ENCODE data around the gene VSIG10L. TPM values are rescaled to one million over a fixed set of nuclear protein-coding genes. Genes with fewer than 3 reads are reported as not detected.

Gene VSIG10L
- total RNA-seq, 1 experiment from 2014 or later = 8.0 TPM

- no peak for DNase-seq (ENCODE audit: low spot score)
Measured at GRCh38 chr19:51317968-51318367, 24.0 kb downstream of the VSIG10L start.

DNA sequence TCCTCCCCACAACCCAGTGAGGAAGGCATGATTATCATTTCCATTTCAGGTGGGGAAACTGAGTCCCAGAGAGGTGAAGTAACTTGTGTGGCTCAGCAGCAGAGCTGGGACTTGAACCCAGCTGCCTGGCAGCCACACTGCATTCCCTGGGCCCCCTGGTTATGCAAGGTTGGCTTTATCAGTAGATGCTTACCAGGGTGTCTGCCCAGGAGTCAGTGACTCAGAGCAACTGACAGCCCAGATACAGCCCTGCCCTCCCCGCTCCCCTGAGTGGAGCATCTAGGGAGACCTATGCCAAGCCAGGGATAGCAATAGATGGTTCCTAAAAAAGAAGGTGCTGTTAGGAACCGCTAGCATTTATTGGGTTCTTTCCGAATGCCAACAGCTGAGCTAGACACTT, 24.6 kb downstream of the VSIG10L start:
- DNase-seq (ENCODE audit: low spot score) = no peak

- no peak for DNase-seq (ENCODE audit: low spot score)
Measured at GRCh38 chr19:51316688-51317087, 25.3 kb downstream of the VSIG10L start.

DNA sequence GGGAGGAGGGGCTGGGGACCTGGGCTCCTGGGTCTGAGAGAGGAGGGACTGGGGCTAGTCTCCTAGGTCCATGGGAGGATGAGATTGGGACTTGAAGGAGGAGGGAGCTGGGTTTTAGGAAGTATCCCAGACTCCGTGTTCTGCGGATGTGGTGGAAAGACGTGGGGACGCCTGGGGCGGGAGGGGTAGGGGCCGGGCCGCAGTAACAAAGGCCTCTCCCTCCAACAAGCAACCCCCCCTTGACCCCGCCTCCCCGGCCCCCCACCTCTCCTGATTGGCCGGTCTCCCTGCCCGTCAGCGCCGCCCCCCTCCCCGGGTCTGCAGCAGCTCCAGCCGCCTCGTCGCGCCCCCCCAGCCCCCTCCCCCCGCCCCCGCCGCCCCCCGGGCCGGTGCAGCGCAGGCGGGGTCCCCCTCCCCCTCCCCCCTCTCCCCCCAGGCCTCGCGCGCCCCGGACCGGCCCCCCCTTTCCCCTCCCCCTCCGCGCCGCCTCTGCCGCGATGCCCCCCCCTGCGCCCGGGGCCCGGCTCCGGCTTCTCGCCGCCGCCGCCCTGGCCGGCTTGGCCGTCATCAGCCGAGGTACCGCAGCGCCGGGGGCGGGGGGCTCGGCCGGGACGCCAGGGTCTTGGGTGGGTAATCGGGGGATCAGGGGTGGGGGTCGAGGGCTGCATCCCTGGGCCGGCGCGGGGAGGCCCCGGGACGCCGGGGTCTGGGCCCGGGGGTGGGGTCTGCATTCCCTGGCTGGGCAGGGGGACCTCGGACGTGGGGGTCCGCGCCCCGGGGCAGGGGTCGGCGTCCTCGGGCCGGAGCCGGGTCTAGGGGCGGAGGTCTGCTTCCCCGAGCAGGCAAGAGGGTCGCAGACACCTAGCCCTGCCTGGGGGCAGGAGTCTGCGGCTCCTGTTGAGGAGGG, 30.3 kb downstream of the VSIG10L start, which contains the start of gene IGLON5:
IGLON5 (plus strand) TSS at position 294 of the 907 bp plus-strand sequence; CDS start at position 498, 204 bp downstream.
- DNase-seq (ENCODE audit: low spot score) = peak; percentile 53

DNA sequence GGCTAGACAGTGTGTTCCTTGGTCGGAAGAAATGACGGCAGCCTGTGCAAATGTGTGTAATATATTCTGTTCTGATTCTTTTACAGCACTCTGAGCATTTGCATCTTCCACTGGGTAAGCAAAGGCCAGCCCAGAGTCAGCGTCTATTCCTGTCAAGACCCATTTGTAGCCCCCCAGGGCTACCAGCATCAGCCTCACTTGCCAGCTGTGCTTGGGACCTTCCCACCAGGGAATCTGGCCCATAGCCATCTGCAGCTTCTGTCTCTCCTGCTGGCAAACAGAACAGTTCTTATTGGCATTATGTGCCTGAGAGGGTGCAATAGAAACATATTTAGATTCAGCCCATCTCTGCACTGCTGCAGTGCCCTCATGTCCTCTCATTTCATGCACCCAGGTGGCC, 36.5 kb downstream of the VSIG10L start:
- DNase-seq (ENCODE audit: low spot score) = no peak

DNA sequence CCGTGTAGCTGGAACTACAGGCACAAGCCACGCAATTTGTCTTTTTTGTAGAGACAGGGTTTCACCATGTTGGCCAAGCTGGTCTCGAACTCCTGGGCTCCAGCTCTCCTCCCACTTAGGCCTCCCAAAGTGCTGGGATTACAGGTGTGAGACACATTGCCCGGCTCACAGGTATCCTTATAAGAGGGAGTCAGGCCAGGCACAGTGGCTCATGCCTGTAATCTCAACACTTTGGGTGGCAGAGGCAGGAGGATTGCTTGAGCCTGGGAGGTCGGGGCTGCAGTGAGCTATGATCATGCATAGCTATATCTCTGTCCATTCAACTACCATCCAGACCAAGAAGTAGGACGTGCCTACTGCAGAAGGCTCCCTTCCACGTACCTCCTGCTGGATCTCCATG, 40.7 kb downstream of the VSIG10L start:
- DNase-seq (ENCODE audit: low spot score) = no peak

GRCh38 chr19:51297406-51297805, 44.5 kb downstream of the VSIG10L start:
- no peak for DNase-seq (ENCODE audit: low spot score)

DNA sequence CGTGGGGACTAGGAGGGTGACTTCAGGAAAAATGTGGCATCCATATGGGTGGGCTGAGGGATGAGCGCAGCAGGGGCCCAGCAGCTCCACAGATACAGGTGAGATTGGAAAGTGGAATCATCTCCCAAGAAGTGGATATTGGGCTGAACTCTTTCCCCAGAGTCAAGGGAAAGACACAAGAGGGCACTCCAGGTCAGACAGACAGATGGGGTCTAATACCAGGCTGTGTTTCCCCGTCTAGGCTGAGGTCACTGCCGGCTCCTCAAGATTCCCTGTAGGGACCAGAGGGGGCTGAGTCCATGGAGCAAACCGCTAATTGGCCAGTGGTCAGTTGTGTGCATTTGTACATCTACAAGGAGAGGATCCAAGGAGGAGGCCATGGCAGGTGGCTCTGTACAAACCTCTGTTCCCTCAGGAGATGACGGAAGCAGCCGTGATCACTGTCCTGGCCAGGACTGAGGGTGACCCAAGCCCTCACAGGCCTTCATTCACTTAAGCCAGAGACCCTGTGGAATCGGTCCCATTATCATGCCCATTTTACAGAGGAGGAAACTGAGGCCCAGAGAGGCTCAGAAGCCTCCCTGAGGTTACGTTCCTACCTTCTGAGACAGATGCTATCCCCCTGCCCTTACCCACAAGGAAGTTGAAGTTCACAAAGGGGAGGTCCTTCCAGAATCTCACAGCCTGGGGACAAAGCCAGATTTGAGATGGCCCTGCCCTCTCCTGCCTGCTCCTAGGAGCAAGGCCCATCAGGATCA, 45.4 kb downstream of the VSIG10L start:
- no peak for DNase-seq (ENCODE audit: low spot score)

DNA sequence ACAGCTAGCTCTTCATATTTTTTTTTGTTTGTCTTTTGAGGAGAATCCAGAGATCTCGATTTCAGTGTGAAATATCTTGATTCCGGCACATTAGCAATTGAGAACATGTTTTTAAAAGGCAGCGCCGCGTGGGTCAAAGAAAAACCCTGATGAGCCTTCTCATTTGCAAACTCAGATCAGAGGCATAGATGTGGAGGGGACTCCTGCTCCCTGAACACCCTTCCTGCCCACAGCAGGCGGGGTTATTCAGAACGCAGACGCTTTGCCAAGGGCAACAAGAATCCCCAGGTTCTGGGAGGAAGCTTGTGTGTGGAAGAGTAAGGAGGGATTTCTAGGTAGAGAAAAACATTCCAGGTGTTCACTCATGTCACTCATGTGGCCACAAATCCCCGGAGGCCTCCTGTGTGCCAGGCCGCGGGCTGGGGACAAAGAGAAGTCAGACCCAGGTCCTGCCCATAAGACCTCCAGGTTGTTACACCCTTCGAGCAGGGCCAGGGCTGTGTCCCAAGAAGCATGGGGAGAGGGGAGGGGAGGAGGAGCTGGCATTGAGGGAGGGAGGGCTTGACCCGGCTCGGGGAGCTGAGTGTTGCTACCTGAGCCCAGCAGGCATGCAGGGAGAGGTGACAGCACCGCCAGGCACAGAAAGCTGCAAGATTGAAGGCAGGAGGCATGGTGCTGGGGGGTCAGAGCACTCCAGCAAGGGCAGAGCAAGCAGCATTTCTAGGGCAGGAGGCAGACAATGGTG, 46.4 kb downstream of the VSIG10L start:
- no peak for DNase-seq (ENCODE audit: low spot score)

- DNase-seq (ENCODE audit: low spot score) = no peak
Measured at GRCh38 chr19:51294977-51295375, 47.0 kb downstream of the VSIG10L start.

DNA sequence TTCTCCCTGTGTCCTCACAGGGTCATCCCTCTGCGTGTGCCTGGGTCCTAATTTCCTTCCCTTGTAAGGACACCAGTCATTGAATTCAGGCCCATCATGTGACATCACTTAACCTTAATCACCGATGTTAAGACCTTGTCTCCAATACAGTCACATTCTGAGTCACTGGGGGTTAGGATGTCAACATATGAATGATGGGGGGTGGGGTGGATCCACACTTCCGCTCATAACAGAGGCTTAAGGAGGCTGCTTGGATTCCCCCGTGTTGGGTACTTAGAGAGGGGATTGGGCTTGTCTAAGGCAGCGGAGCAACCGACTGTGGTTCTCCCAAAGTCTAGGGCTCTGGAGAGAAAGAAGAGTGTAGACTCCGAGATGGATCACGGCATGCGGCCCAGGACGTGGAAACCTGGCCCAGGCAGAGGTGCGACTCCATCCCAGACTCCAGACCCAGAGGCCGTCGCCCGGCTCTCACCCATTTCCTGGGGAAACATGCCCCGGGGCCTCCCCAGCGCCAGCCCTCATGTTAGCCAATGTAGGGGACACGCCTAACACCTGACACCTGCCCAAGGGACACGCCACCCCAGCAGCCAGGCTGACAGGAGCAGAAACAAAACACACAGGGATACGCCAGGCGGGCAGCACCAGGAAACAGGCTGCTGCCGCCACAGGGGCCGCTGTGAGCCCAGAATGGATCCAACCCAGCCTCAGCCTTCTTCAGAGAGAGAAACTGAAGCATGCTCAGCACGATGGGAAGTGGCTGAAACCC, 47.5 kb downstream of the VSIG10L start:
- no peak for DNase-seq (ENCODE audit: low spot score)

GRCh38 chr19:51293571-51294210, 48.2 kb downstream of the VSIG10L start:
- no peak for DNase-seq (ENCODE audit: low spot score)

DNA sequence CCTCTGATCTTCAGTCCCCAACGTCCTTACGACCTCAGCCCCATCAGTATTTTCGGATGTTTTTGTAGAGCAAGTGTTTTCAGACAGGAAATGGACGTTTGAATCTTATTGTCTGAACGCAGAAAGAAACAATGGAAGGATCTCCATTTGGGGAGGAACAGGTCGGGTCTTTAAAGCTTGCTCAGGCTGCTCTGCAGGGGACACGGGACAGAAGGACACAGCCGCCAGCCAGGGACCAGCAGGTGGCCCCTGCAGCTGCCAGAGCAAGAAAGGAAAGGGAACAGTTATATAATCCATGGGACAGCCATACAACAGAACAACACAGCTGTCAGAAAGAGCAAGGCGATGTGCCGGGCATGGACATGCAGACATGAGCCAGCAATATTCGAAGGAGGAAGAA, 49.0 kb downstream of the VSIG10L start:
- DNase-seq (ENCODE audit: low spot score) = no peak

DNA sequence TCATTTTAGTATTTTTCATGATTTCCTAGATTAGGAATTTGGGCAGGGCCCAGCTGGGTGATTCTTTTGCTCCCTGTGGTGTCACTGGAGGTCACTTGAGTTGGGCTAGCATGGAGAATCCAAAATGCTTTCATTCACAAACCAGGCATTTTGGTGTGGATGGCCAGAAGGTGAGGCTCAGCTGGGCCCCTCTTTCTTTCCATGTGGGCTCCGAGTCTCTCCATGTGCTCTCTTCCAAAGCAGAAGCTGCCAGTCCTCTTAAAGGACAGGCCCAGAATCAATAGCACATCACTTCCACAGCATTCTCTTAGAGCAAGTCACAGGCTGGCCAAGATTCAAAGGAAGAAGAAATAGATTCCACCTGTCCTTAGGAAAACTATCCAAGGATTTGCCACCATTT, 52.3 kb downstream of the VSIG10L start:
- no peak for DNase-seq (ENCODE audit: low spot score)

GRCh38 chr19:51285682-51286081, 56.3 kb downstream of the VSIG10L start:
- no peak for DNase-seq (ENCODE audit: low spot score)

GRCh38 chr19:51282335-51282734, 59.6 kb downstream of the VSIG10L start:
- DNase-seq (ENCODE audit: low spot score) = no peak

Other genes with a start within 250 kb of the VSIG10L start
- gene CTU1, start 233.7 kb downstream of the VSIG10L start, total RNA-seq (2014; rRNA removed; shearing (Covaris generic)) = 2.8 and 6.0 TPM in 2 replicates
- gene SIGLEC9, start 217.2 kb downstream of the VSIG10L start, total RNA-seq (2014; rRNA removed; shearing (Covaris generic)) = not detected in 2 replicates
- gene SIGLEC7, start 199.8 kb downstream of the VSIG10L start, total RNA-seq (2014; rRNA removed; shearing (Covaris generic)) = not detected in 2 replicates
- 3.3 and 13.9 TPM in 2 replicates for gene CD33, start 117.1 kb downstream of the VSIG10L start, total RNA-seq (2014; rRNA removed; shearing (Covaris generic))
- gene SIGLECL1, start 91.1 kb downstream of the VSIG10L start, total RNA-seq (2014; rRNA removed; shearing (Covaris generic)) = 0.39 TPM in 1 of 2 replicates, not detected in the other
- gene IGLON5, start 30.5 kb downstream of the VSIG10L start, total RNA-seq (2014; rRNA removed; shearing (Covaris generic)) = 0.72 and 1.2 TPM in 2 replicates
- gene ETFB, start 24.2 kb upstream of the VSIG10L start, total RNA-seq (2014; rRNA removed; shearing (Covaris generic)) = 397 and 449 TPM in 2 replicates
- gene CLDND2, start 26.9 kb upstream of the VSIG10L start, total RNA-seq (2014; rRNA removed; shearing (Covaris generic)) = 0.97 TPM in 1 of 2 replicates, not detected in the other
- gene NKG7, start 30.5 kb upstream of the VSIG10L start, total RNA-seq (2014; rRNA removed; shearing (Covaris generic)) = not detected in 2 replicates
- gene LIM2, start 45.8 kb upstream of the VSIG10L start, total RNA-seq (2014; rRNA removed; shearing (Covaris generic)) = not detected in 2 replicates
- not detected in 2 replicates for gene C19orf84, start 48.5 kb upstream of the VSIG10L start, total RNA-seq (2014; rRNA removed; shearing (Covaris generic))
- gene SIGLEC10, start 75.5 kb upstream of the VSIG10L start, total RNA-seq (2014; rRNA removed; shearing (Covaris generic)) = not detected in 2 replicates
- not detected in 2 replicates for gene SIGLEC8, start 116.3 kb upstream of the VSIG10L start, total RNA-seq (2014; rRNA removed; shearing (Covaris generic))
- gene CEACAM18, start 136.4 kb upstream of the VSIG10L start, total RNA-seq (2014; rRNA removed; shearing (Covaris generic)) = not detected in 2 replicates
- gene SIGLEC12, start 159.7 kb upstream of the VSIG10L start, total RNA-seq (2014; rRNA removed; shearing (Covaris generic)) = not detected in 2 replicates
- gene SIGLEC6, start 189.5 kb upstream of the VSIG10L start, total RNA-seq (2014; rRNA removed; shearing (Covaris generic)) = not detected in 2 replicates
- 3.1 and 5.1 TPM in 2 replicates for gene ZNF175, start 229.1 kb upstream of the VSIG10L start, total RNA-seq (2014; rRNA removed; shearing (Covaris generic))

Measured in H4 (cell line).